ENCODE data around the gene RAB8B.

RAB8B gene

GRCh38 chr15:63210151-63211091, 21.0 kb downstream of the RAB8B start (continued):
- TF ChIP-seq ZNF274 (IDR thresholded peaks at IDR 0.05; ENCODE audit: low read length) = no peak
- TF ChIP-seq ZNF274 (tag by site-specific recombination; IDR thresholded peaks at IDR 0.05; ENCODE audit: borderline replicate concordance) = no peak
- no peak for TF ChIP-seq ZNF510 (tag by site-specific recombination; IDR thresholded peaks at IDR 0.05; ENCODE audit: insufficient replicate concordance)
- no peak for TF ChIP-seq BCL11B (tag by site-specific recombination; IDR thresholded peaks at IDR 0.05; ENCODE audit: low read depth)
- TF ChIP-seq SCRT2 (tag by site-specific recombination; IDR thresholded peaks at IDR 0.05) = no peak
- TF ChIP-seq GLI2 (tag by site-specific recombination; IDR thresholded peaks at IDR 0.05; ENCODE audit: borderline replicate concordance, low read depth) = no peak
- no peak for TF ChIP-seq ZNF518A (tag by site-specific recombination; conservative IDR thresholded peaks at IDR 0.05; ENCODE audit: low read depth)
- TF ChIP-seq TRIM28 (IDR thresholded peaks at IDR 0.05; ENCODE audit: borderline replicate concordance, low read length) = no peak
- no peak for TF ChIP-seq ZNF692 (tag by site-specific recombination; IDR thresholded peaks at IDR 0.05)
- no peak for TF ChIP-seq ZNF335 (tag by site-specific recombination; conservative IDR thresholded peaks at IDR 0.05)
- no peak for TF ChIP-seq ZNF138 (tag by site-specific recombination; IDR thresholded peaks at IDR 0.05; ENCODE audit: borderline replicate concordance)
- TF ChIP-seq ZFP69B (tag by site-specific recombination; IDR thresholded peaks at IDR 0.05) = no peak
- TF ChIP-seq SP7 (tag by site-specific recombination; IDR thresholded peaks at IDR 0.05) = no peak
- no peak for TF ChIP-seq ZNF10 (tag by site-specific recombination; IDR thresholded peaks at IDR 0.05)
- no peak for TF ChIP-seq ZNF701 (tag by site-specific recombination; IDR thresholded peaks at IDR 0.05)
- peak; percentile 53; the same call in 1 of the 2 replicates for TF ChIP-seq KLF10 (tag by site-specific recombination; IDR thresholded peaks at IDR 0.05)
- no peak for TF ChIP-seq ZBTB21 (tag by site-specific recombination; IDR thresholded peaks at IDR 0.05)
- no peak for TF ChIP-seq ZNF548 (tag by site-specific recombination; IDR thresholded peaks at IDR 0.05)
- no peak for TF ChIP-seq ZNF521 (tag by site-specific recombination; IDR thresholded peaks at IDR 0.05)
- no peak for TF ChIP-seq GLI4 (tag by site-specific recombination; IDR thresholded peaks at IDR 0.05)
- TF ChIP-seq OSR2 (tag by site-specific recombination; IDR thresholded peaks at IDR 0.05) = peak; percentile 71
- TF ChIP-seq ZBTB49 (tag by site-specific recombination; IDR thresholded peaks at IDR 0.05; ENCODE audit: low read depth) = no peak
- no peak for TF ChIP-seq ZBTB8A (tag by site-specific recombination; IDR thresholded peaks at IDR 0.05)
- TF ChIP-seq ZNF324 (tag by site-specific recombination; IDR thresholded peaks at IDR 0.05) = no peak
- no peak; the same call in 1 of the 2 replicates for TF ChIP-seq KLF7 (tag by site-specific recombination; IDR thresholded peaks at IDR 0.05; ENCODE audit: borderline replicate concordance)
- TF ChIP-seq ZNF366 (tag by site-specific recombination; conservative IDR thresholded peaks at IDR 0.05) = no peak
- TF ChIP-seq ZNF391 (tag by site-specific recombination; IDR thresholded peaks at IDR 0.05; ENCODE audit: borderline replicate concordance, low read depth) = no peak
- peak; percentile 94 for TF ChIP-seq EGR2 (tag by site-specific recombination; IDR thresholded peaks at IDR 0.05; ENCODE audit: low read depth)
- TF ChIP-seq ZNF341 (tag by site-specific recombination; IDR thresholded peaks at IDR 0.05; ENCODE audit: low read depth) = no peak
- no peak for TF ChIP-seq ZFP41 (tag by site-specific recombination; IDR thresholded peaks at IDR 0.05; ENCODE audit: borderline replicate concordance)
- no peak for TF ChIP-seq ZNF184 (tag by site-specific recombination; IDR thresholded peaks at IDR 0.05)
- TF ChIP-seq ZNF121 (tag by site-specific recombination; IDR thresholded peaks at IDR 0.05) = no peak
- TF ChIP-seq ZBTB7A (tag by site-specific recombination; IDR thresholded peaks at IDR 0.05; ENCODE audit: low read depth) = no peak
